Brain microvascular endothelial cell (primary cell): ENCODE results near the gene S100A2.

Experiments used
- DNase-seq: peaks from one replicate; pipeline ENCODE4 v3.0.0-alpha.2; 2020
- H3K27ac ChIP-seq: fragments of 250-450 bp; sonication (Bioruptor Pico); 2 replicates; pipeline ENCODE4 v1.5.1; 2020; ENCODE audit warnings: mild to moderate bottlenecking, moderate library complexity
- H3K27me3 ChIP-seq: fragments of 250-450 bp; sonication (Bioruptor Pico); replicated peaks from 2 replicates; pipeline ENCODE4 v1.5.1; 2020; ENCODE audit warnings: mild to moderate bottlenecking
- H3K36me3 ChIP-seq: fragments of 250-450 bp; sonication (Bioruptor Pico); replicated peaks from 2 replicates; pipeline ENCODE4 v1.5.1; 2020; ENCODE audit warnings: mild to moderate bottlenecking
- H3K4me3 ChIP-seq: 2 replicates; pipeline ENCODE4 v1.5.1; 2011; ENCODE audit warnings: low read depth, mild to moderate bottlenecking, control low read depth, low read length, moderate library complexity
- CTCF ChIP-seq: IDR thresholded peaks from 2 replicates; pipeline ENCODE4 v1.5.1; 2011; ENCODE audit warnings: low read depth, mild to moderate bottlenecking, moderate library complexity, low read length, control low read depth, inconsistent platforms; ENCODE audit errors: missing control alignments
- in situ Hi-C: cut with HindIII; loops from 2 replicates; pipeline ENCODE4 v1.10.0; 2017; ENCODE audit warnings: low sequenced_read_pairs, low pct_ligation_motif_present

S100A2 gene

GRCh38 chr1:153546796-153547559, 18.7 kb downstream of the S100A2 start:
- no peak overlapping the region for H3K27ac ChIP-seq
- no peaks in the 10 kb centered on the region for H3K36me3 ChIP-seq
- no peaks in the 10 kb centered on the region for H3K27me3 ChIP-seq
- in situ Hi-C loops = no loop called here
- no peak for DNase-seq
- no peak for TF ChIP-seq CTCF
- no peak overlapping the region for H3K4me3 ChIP-seq

GRCh38 chr1:153546371-153546770, 19.3 kb downstream of the S100A2 start:
- no peak for DNase-seq
- H3K4me3 ChIP-seq = no peak overlapping the region
- no peak overlapping the region for H3K27ac ChIP-seq
- no peaks in the 10 kb centered on the region for H3K36me3 ChIP-seq
- no peaks in the 10 kb centered on the region for H3K27me3 ChIP-seq
- in situ Hi-C loops = no loop called here
- TF ChIP-seq CTCF = no peak

GRCh38 chr1:153545067-153546055, 20.3 kb downstream of the S100A2 start, which contains the start of gene S100A4:
Gene S100A4 (minus strand): TSS chr1:153545806. CDS start chr1:153544794, 1,012 bp downstream.
- H3K36me3 ChIP-seq = no peaks in the 10 kb centered on the region
- TF ChIP-seq CTCF = no peak
- peak; percentile 72 for DNase-seq
- H3K27ac ChIP-seq = no peak within 1 kb of the TSS
- no peak within 1 kb of the TSS for H3K4me3 ChIP-seq
- in situ Hi-C loops = no loop called here
- no peaks in the 10 kb centered on the region for H3K27me3 ChIP-seq

GRCh38 chr1:153544453-153545066, 21.1 kb downstream of the S100A2 start:
- Histone ChIP-seq H3K27me3 (no peaks in the 10 kb centered on the region), H3K36me3 (no peaks in the 10 kb centered on the region), H3K4me3 (no peak overlapping the region), H3K27ac (no peak overlapping the region)
- in situ Hi-C loops = no loop called here
- no peak for DNase-seq
- no peak for TF ChIP-seq CTCF

- in situ Hi-C loops = no loop called here
- no peak for TF ChIP-seq CTCF
- no peak for DNase-seq
- Histone ChIP-seq H3K4me3 (no peak overlapping the region), H3K36me3 (no peaks in the 10 kb centered on the region), H3K27ac (no peak overlapping the region), H3K27me3 (no peaks in the 10 kb centered on the region)
Observed at GRCh38 chr1:153543736-153544135, 21.9 kb downstream of the S100A2 start.
